HepG2 (cell line): ENCODE data around the gene CAPN15. TPM values are rescaled to one million over a fixed set of nuclear protein-coding genes. Genes with fewer than 3 reads are reported as not detected.

ENCODE experiments used
- AHDC1 ChIP-seq: sonication (generic); formaldehyde crosslinking; IDR thresholded peaks from 2 replicates; pipeline ENCODE4 v1.5.1; 2020; ENCODE audit warnings: mild to moderate bottlenecking, missing genetic modification reagents, borderline replicate concordance
- AKAP8 ChIP-seq: sonication (generic); formaldehyde crosslinking; IDR thresholded peaks from 2 replicates; pipeline ENCODE4 v1.5.1; 2020; ENCODE audit warnings: mild to moderate bottlenecking, missing genetic modification reagents
- ARHGAP35 ChIP-seq: sonication (generic); formaldehyde crosslinking; IDR thresholded peaks from 2 replicates; pipeline ENCODE4 v1.9.0; 2022; ENCODE audit warnings: mild to moderate bottlenecking, inconsistent platforms, moderate library complexity, missing genetic modification reagents, borderline replicate concordance
- CEBPB ChIP-seq: IDR thresholded peaks from 2 replicates; pipeline ENCODE4 v1.6.1; 2011; ENCODE audit warnings: low read depth, low read length, improper control_type of control experiment, borderline replicate concordance
- CTCF ChIP-seq: sonication (generic); formaldehyde crosslinking; IDR thresholded peaks from 2 replicates; pipeline ENCODE4 v1.5.0; 2020; ENCODE audit warnings: mild to moderate bottlenecking, missing genetic modification reagents, moderate library complexity
- MEIS2 ChIP-seq: sonication (generic); formaldehyde crosslinking; IDR thresholded peaks from 2 replicates; pipeline ENCODE4 v1.9.0; 2021; ENCODE audit warnings: mild to moderate bottlenecking, missing genetic modification reagents
- THAP7 ChIP-seq: sonication (generic); formaldehyde crosslinking; IDR thresholded peaks from 2 replicates; pipeline ENCODE4 v1.8.1; 2023; ENCODE audit warnings: mild to moderate bottlenecking, missing genetic modification reagents
- XBP1 ChIP-seq: sonication (generic); formaldehyde crosslinking; IDR thresholded peaks from 2 replicates; pipeline ENCODE4 v1.5.0; 2020; ENCODE audit warnings: missing genetic modification reagents
- ZNF432 ChIP-seq: sonication (generic); formaldehyde crosslinking; IDR thresholded peaks from 2 replicates; pipeline ENCODE4 v1.5.0; 2020; ENCODE audit warnings: missing genetic modification reagents, mild to moderate bottlenecking, borderline replicate concordance
- ZNF670 ChIP-seq: sonication (generic); formaldehyde crosslinking; IDR thresholded peaks from 2 replicates; pipeline ENCODE4 v1.8.0; 2022; ENCODE audit warnings: mild to moderate bottlenecking, missing genetic modification reagents, borderline replicate concordance
- polyA plus RNA-seq, 8 experiments: library from polyadenylated mRNA; depleted of rRNA in 3 of 8; stranded (reverse) in 7 of 8; unstranded in 1 of 8; fragments of >200 nt; fragmentation: Illumina TruSeq in 4 of 8; extraction: Trizol in 4 of 8; gene quantifications; 2 replicates each; pipeline versions ENCODE4 v1.2.1 to v1.2.3, GENCODE V29; 2011 to 2016; ENCODE audit warnings: low read depth in 4 of 8, missing spikeins in 1 of 8, mixed read lengths in 1 of 8; ENCODE audit not compliant: insufficient read depth in 1 of 8
- total RNA-seq, 5 experiments: library from RNA; depleted of rRNA; stranded (reverse); fragments of >200 nt; fragmentation: Illumina TruSeq; extraction: Trizol; gene quantifications; 2 replicates each; pipeline ENCODE4 v1.2.3, GENCODE V29; 2016; ENCODE audit warnings: low read depth in 1 of 5

The CAPN15 gene
- total and polyA plus RNA-seq, 2 of the 13 experiments (the other 11 are each of a cell fraction or from before 2014, with no cell fraction given): 14.9 to 24.5 TPM

- TF ChIP-seq XBP1 (CRISPR knock-in tag): no peak
- TF ChIP-seq ZNF432 (CRISPR knock-in tag): no peak
- no peak for TF ChIP-seq ZNF670 (CRISPR knock-in tag)
- 0 out of 2 replicates have a peak, but pooled peaks have one; percentile 19 for TF ChIP-seq CTCF (CRISPR knock-in tag)
- 0 out of 2 replicates have a peak, but pooled peaks have one; percentile 17 for TF ChIP-seq MEIS2 (CRISPR knock-in tag)
- TF ChIP-seq ARHGAP35: no peak
- TF ChIP-seq AHDC1 (CRISPR knock-in tag): no peak
- no peak for TF ChIP-seq CEBPB
- TF ChIP-seq AKAP8 (CRISPR knock-in tag): peak; percentile 42
- no peak for TF ChIP-seq THAP7 (CRISPR knock-in tag)
These were observed 5.9 kb upstream of the CAPN15 start (continued) for GRCh38 chr16:521381-522210.
